ENCODE measurements around the gene HELLS. TPM values are rescaled to one million over a fixed set of nuclear protein-coding genes. Genes with fewer than 3 reads are reported as not detected.

HELLS gene
- polyA plus RNA-seq, 1 of the 3 experiments (the other 2 are of a cell fraction), result 17.3 TPM

- H3K36me3 ChIP-seq (replicated peaks in 1 of 2; ENCODE audit: control insufficient read depth in 1 of 2, insufficient read depth in 2 of 2, low read length in 1 of 2), result peaks cover 24 to 26% of the 10 kb centered on the region in 2 experiments
- H3K79me2 ChIP-seq (ENCODE audit: insufficient read depth), result no peaks in the 10 kb centered on the region
- no peak overlapping the region for H3K4me3 ChIP-seq (ENCODE audit: low read depth in 2 of 2, low read length in 1 of 2)
- ChIA-PET POLR2A (no interaction called here), CTCF (no interaction called here)
- H3K9ac ChIP-seq, result no peak overlapping the region
- peaks cover 6% of the 10 kb centered on the region for H3F3A ChIP-seq (replicated peaks; ENCODE audit: insufficient read depth)
- H3K9me3 ChIP-seq, result no peaks in the 10 kb centered on the region
- H2AFZ ChIP-seq (ENCODE audit: low read depth), result no peak overlapping the region
- TF ChIP-seq GATA2 (CRISPR knock-in tag; IDR thresholded peaks at IDR 0.05) (no peak), TEAD4 (IDR thresholded peaks at IDR 0.05; ENCODE audit: borderline replicate concordance, insufficient read depth) (no peak), YY1 (IDR thresholded peaks at IDR 0.05; ENCODE audit: low read depth) (no peak), CTCF (IDR thresholded peaks at IDR 0.05) (no peak), SMC3 (IDR thresholded peaks at IDR 0.05; ENCODE audit: low read depth, low read length) (no peak), FOSL2 (IDR thresholded peaks at IDR 0.05; ENCODE audit: borderline replicate concordance, low read depth) (no peak), ZBTB33 (IDR thresholded peaks at IDR 0.05; ENCODE audit: borderline replicate concordance, low read depth) (no peak), MAX (IDR thresholded peaks at IDR 0.05; ENCODE audit: low read depth) (no peak), RCOR1 (IDR thresholded peaks at IDR 0.05; ENCODE audit: low read length) (no peak), TCF12 (IDR thresholded peaks at IDR 0.05) (no peak), SIN3A (IDR thresholded peaks at IDR 0.05; ENCODE audit: borderline replicate concordance, low read depth, low read length) (no peak), POLR2AphosphoS5 (IDR thresholded peaks at IDR 0.05; ENCODE audit: low read depth, low read length) (no peak), RXRA (IDR thresholded peaks at IDR 0.05; ENCODE audit: borderline replicate concordance, low read depth) (no peak), TAF1 (IDR thresholded peaks at IDR 0.05; ENCODE audit: borderline replicate concordance, low read depth, low read length) (no peak), CHD2 (IDR thresholded peaks at IDR 0.05; ENCODE audit: low read length, partially characterized antibody) (no peak), FOXM1 (IDR thresholded peaks at IDR 0.05; ENCODE audit: low read depth) (no peak), PBX3 (IDR thresholded peaks at IDR 0.05) (no peak), MEF2A (IDR thresholded peaks at IDR 0.05; ENCODE audit: borderline replicate concordance, low read depth) (no peak), IRF3 (IDR thresholded peaks at IDR 0.05; ENCODE audit: low read depth, low read length) (no peak)
- H3K27ac ChIP-seq (ENCODE audit: low read depth in 2 of 2, low read length in 1 of 2), result peak overlapping the region in 1 of 2 experiments; percentile 53; a peak in 1 of 4 replicates
- 86% methylated on average over 8 of the region's 8 CpGs for WGBS (ENCODE audit: low lambda C conversion rate)
- no peaks in the 10 kb centered on the region for H3K9me2 ChIP-seq
- H3K27me3 ChIP-seq (ENCODE audit: insufficient read depth), result no peaks in the 10 kb centered on the region
- DNase-seq, result no peak
- no peak overlapping the region for H3K4me2 ChIP-seq
- H4K20me1 ChIP-seq (ENCODE audit: insufficient read depth), result no peaks in the 10 kb centered on the region
- no peaks in the 10 kb centered on the region for H3K4me1 ChIP-seq (ENCODE audit: control insufficient read depth in 1 of 2, insufficient read depth in 2 of 2, low read depth in 1 of 2, low read length in 1 of 2)
These were observed 57.3 kb downstream of the HELLS start for GRCh38 chr10:94602729-94603515.
